Left ventricle myocardium inferior (tissue), 1 donor: ENCODE data around the gene CIB4. TPM values are rescaled to one million over a fixed set of nuclear protein-coding genes. Genes with fewer than 3 reads are reported as not detected.

Experiments used
- DNase-seq: peaks from one replicate; pipeline ENCODE4 v3.0.0-alpha.2; 2020
- H3K27ac ChIP-seq: fragments of 200-600 bp; replicated peaks from 2 replicates; pipeline ENCODE4 v1.8.0; 2021
- H3K27me3 ChIP-seq: fragments of 200-600 bp; 2 replicates; pipeline ENCODE4 v1.8.0; 2021; ENCODE audit warnings: low read depth
- H3K36me3 ChIP-seq: fragments of 200-600 bp; 2 replicates; pipeline ENCODE4 v1.8.0; 2021
- H3K4me1 ChIP-seq: fragments of 200-600 bp; 2 replicates; pipeline ENCODE4 v1.8.0; 2021
- H3K4me3 ChIP-seq: fragments of 200-600 bp; 2 replicates; pipeline ENCODE4 v1.8.0; 2021; ENCODE audit warnings: mild to moderate bottlenecking, moderate library complexity
- H3K9me3 ChIP-seq: fragments of 200-600 bp; replicated peaks from 2 replicates; pipeline ENCODE4 v1.8.0; 2021
- intact Hi-C: fragments of 100-400 bp; cut with micrococcal nuclease; formaldehyde crosslinking; loops from one replicate; pipeline ENCODE4 v1.11.0; 2022
- total RNA-seq: library from RNA; stranded (reverse); fragmentation: NEBNext Ultra II Directional; extraction: Animal tissue kit (Norgen Biotek cat#: 25700); gene quantifications from one replicate; pipeline ENCODE4 v1.2.1, GENCODE V29; 2021
- TF ChIP-seq, protein P1 (sequence below): fragments of 200-600 bp; IDR thresholded peaks from 2 replicates; pipeline ENCODE4 v1.8.0; 2021; ENCODE audit warnings: antibody characterized with exemption, mild to moderate bottlenecking, borderline replicate concordance
- donor health status: DM: no; HTN: yes; CAD: no; lungs with severe emphysema.

The CIB4 gene
- total RNA-seq, 1 donor from 2014 or later, result not detected

DNA sequence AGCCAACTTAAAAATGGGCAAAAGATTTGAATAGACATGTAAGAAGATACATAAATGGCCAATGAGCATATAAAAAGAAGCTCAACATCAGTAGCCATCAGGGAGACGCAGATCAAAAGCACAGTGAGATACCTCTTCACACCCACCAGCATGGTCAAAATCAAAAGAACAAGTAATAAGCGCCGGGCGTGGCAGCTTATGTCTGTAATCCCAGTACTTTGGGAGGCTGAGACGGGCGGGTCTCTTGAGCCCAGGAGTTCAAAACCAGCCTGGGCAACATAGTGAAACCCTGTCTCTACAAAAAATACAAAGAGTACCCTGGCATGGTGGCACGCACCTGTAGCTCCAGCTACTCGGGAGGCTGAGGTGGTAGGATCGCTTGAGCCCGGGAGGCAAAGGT lies 4.6 kb upstream of the CIB4 start:
- no peak for DNase-seq
- Histone ChIP-seq H3K36me3 (no peaks in the 10 kb centered on the region), H3K27me3 (peaks cover 94% of the 10 kb centered on the region), H3K9me3 (no peaks in the 10 kb centered on the region), H3K4me3 (no peak overlapping the region), H3K27ac (no peak overlapping the region), H3K4me1 (no peaks in the 10 kb centered on the region)
- TF ChIP-seq, protein P1, sequence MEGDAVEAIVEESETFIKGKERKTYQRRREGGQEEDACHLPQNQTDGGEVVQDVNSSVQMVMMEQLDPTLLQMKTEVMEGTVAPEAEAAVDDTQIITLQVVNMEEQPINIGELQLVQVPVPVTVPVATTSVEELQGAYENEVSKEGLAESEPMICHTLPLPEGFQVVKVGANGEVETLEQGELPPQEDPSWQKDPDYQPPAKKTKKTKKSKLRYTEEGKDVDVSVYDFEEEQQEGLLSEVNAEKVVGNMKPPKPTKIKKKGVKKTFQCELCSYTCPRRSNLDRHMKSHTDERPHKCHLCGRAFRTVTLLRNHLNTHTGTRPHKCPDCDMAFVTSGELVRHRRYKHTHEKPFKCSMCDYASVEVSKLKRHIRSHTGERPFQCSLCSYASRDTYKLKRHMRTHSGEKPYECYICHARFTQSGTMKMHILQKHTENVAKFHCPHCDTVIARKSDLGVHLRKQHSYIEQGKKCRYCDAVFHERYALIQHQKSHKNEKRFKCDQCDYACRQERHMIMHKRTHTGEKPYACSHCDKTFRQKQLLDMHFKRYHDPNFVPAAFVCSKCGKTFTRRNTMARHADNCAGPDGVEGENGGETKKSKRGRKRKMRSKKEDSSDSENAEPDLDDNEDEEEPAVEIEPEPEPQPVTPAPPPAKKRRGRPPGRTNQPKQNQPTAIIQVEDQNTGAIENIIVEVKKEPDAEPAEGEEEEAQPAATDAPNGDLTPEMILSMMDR, result no peak
- intact Hi-C loops, result no loop called here

GRCh38 chr2:26644188-26644835 lies 3.1 kb upstream of the CIB4 start:
- no peak overlapping the region for H3K27ac ChIP-seq
- intact Hi-C loops, result no loop called here
- no peak for DNase-seq
- peaks cover 94% of the 10 kb centered on the region for H3K27me3 ChIP-seq
- H3K36me3 ChIP-seq, result no peaks in the 10 kb centered on the region
- TF ChIP-seq, protein P1, result no peak
- no peaks in the 10 kb centered on the region for H3K9me3 ChIP-seq
- no peaks in the 10 kb centered on the region for H3K4me1 ChIP-seq
- H3K4me3 ChIP-seq, result no peak overlapping the region

DNA sequence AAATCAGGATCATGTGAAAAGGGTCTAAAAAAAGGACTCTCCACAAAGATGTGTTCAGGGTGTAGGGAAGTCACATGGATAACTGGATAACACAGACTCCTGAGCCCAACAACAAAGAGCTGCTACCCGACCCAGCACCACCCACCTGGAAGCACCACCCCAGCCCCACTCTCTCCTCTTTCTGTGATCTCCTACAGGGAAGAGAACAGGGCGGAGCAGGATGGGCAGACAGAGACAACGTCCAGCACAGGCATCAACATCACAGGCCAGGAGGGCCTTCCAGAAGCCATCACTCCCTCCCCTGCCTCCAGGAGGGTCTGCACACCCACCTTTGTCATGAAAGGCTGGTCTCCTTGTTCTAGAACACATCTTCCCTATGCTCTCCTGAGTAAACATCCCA lies 1.3 kb upstream of the CIB4 start:
- no peaks in the 10 kb centered on the region for H3K9me3 ChIP-seq
- no peak for DNase-seq
- H3K4me1 ChIP-seq, result no peaks in the 10 kb centered on the region
- intact Hi-C loops, result no loop called here
- no peak overlapping the region for H3K27ac ChIP-seq
- H3K4me3 ChIP-seq, result no peak overlapping the region
- TF ChIP-seq, protein P1, result no peak
- no peaks in the 10 kb centered on the region for H3K36me3 ChIP-seq
- H3K27me3 ChIP-seq, result peaks cover 90% of the 10 kb centered on the region

DNA sequence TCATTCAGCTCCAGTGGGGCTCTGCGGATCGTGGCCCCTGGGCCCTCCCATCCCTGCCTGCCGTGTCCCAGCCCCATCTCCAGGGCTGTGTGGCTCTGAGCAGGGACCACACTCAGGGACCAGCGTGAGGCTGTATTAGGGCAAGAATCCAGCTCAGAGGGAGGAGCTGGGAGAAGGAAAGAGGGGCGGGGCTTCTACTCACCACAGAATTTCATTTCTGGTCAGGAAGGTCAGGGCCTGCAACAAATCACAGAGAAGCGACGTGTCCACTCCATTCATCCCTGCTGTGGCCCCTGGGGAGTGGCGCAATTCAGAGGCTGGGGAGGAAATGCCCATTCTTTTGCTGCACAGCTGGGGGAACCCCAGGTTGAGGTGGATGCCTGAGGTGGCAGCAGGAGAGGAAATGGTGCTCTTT lies 828 bp downstream of the CIB4 start:
- intact Hi-C loops, result no loop called here
- H3K27me3 ChIP-seq, result peaks cover 71% of the 10 kb centered on the region
- no peaks in the 10 kb centered on the region for H3K4me1 ChIP-seq
- H3K9me3 ChIP-seq, result no peaks in the 10 kb centered on the region
- DNase-seq, result no peak
- H3K36me3 ChIP-seq, result no peaks in the 10 kb centered on the region
- no peak overlapping the region for H3K27ac ChIP-seq
- TF ChIP-seq, protein P1, result no peak
- H3K4me3 ChIP-seq, result no peak overlapping the region

GRCh38 chr2:26639685-26640243 lies 1.4 kb downstream of the CIB4 start:
- no peak for DNase-seq
- TF ChIP-seq, protein P1, result no peak
- Histone ChIP-seq H3K36me3 (no peaks in the 10 kb centered on the region), H3K27ac (no peak overlapping the region), H3K4me1 (no peaks in the 10 kb centered on the region), H3K27me3 (peaks cover 66% of the 10 kb centered on the region), H3K4me3 (no peak overlapping the region), H3K9me3 (no peaks in the 10 kb centered on the region)
- intact Hi-C loops, result no loop called here
